KMS-11 (cell line): ENCODE results near the gene IGSF23.

Source experiments
- H2AFZ ChIP-seq: fragments of 200-600 bp; sonication (generic); 2 replicates; pipeline ENCODE4 v1.6.1; 2016; ENCODE audit warnings: antibody characterized with exemption, mixed run types, low read depth
- H3K27ac ChIP-seq: fragments of 200-600 bp; sonication (generic); 2 replicates; pipeline ENCODE4 v1.6.1; 2016; ENCODE audit warnings: mild to moderate bottlenecking, mixed run types
- H3K27me3 ChIP-seq: fragments of 200-600 bp; sonication (generic); 2 replicates; pipeline ENCODE4 v1.6.1; 2017; ENCODE audit warnings: mild to moderate bottlenecking, low read depth, mixed run types, moderate library complexity; ENCODE audit not compliant: insufficient read depth
- H3K36me3 ChIP-seq: fragments of 200-600 bp; sonication (generic); 2 replicates; pipeline ENCODE4 v1.6.1; 2017; ENCODE audit warnings: mild to moderate bottlenecking, mixed run types; ENCODE audit not compliant: insufficient read depth
- H3K4me1 ChIP-seq: fragments of 200-600 bp; sonication (generic); 2 replicates; pipeline ENCODE4 v1.6.1; 2016; ENCODE audit warnings: mild to moderate bottlenecking, low read depth, mixed run types; ENCODE audit not compliant: poor library complexity, severe bottlenecking
- H3K4me2 ChIP-seq: fragments of 200-600 bp; sonication (generic); 2 replicates; pipeline ENCODE4 v1.7.0; 2016; ENCODE audit warnings: mild to moderate bottlenecking, mixed run types
- H3K4me3 ChIP-seq: fragments of 200-600 bp; sonication (generic); IDR thresholded peaks from 2 replicates; pipeline ENCODE4 v1.6.1; 2017; ENCODE audit warnings: low read depth, low read length, mixed read lengths; ENCODE audit not compliant: insufficient read depth
- H3K79me2 ChIP-seq: fragments of 200-600 bp; sonication (generic); 2 replicates; pipeline ENCODE4 v1.6.1; 2016; ENCODE audit warnings: low read depth, mixed run types; ENCODE audit not compliant: insufficient read depth
- H3K9ac ChIP-seq: fragments of 200-600 bp; sonication (generic); 2 replicates; pipeline ENCODE4 v1.6.1; 2016; ENCODE audit warnings: mild to moderate bottlenecking, mixed run types
- H4K20me1 ChIP-seq: fragments of 200-600 bp; sonication (generic); 2 replicates; pipeline ENCODE4 v1.6.1; 2016; ENCODE audit warnings: mild to moderate bottlenecking, mixed run types; ENCODE audit not compliant: insufficient read depth
- TF ChIP-seq, protein P1 (sequence below): fragments of 200-600 bp; sonication (generic); conservative IDR thresholded peaks from 2 replicates; pipeline ENCODE4 v1.6.1; 2017; ENCODE audit warnings: low read depth, mild to moderate bottlenecking, antibody characterized with exemption, low read length, moderate library complexity, mixed read lengths

IGSF23 gene

DNA sequence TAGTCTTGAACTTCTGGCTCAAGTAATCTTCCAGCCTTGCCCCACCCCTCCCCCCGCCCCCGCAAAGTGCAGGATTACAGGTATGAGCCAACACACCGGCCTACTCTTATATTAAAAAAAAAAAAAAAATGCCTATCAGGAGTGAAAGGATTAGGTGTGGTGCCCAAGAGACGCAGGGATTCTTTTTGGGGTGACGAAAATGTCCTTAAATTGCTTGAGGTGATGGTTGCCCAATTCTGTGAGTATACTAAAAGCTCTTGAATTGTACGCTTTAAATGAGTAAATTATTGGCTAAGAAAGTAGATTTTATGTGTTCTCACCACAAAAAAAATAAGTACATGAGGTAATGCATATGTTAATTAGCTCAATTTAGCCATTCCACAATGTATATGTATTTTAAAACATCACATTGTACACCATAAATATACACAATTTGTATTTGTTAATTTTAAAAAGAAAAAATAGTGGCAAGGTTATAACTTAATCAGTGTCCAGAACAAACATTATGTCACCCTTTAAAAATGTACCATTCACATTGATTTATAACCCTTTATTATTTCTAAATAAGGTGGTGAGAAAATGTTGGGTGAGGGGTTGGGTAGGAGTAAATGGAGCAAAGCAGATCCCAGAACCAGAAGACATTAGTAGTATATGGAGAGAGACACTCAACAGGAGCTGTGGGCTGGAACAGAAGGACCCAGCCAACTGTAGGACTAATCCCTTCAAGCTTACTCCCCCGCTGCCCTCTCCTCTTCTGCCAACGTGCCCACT, 3.9 kb downstream of the IGSF23 start:
- Histone ChIP-seq H3K27me3 (no peaks in the 10 kb centered on the region), H3K4me3 (no peak overlapping the region), H4K20me1 (no peaks in the 10 kb centered on the region), H3K4me2 (no peak overlapping the region), H3K27ac (no peak overlapping the region), H3K36me3 (no peaks in the 10 kb centered on the region), H3K79me2 (no peaks in the 10 kb centered on the region), H3K9ac (no peak overlapping the region), H3K4me1 (no peaks in the 10 kb centered on the region), H2AFZ (no peak overlapping the region)
- TF ChIP-seq, protein P1, sequence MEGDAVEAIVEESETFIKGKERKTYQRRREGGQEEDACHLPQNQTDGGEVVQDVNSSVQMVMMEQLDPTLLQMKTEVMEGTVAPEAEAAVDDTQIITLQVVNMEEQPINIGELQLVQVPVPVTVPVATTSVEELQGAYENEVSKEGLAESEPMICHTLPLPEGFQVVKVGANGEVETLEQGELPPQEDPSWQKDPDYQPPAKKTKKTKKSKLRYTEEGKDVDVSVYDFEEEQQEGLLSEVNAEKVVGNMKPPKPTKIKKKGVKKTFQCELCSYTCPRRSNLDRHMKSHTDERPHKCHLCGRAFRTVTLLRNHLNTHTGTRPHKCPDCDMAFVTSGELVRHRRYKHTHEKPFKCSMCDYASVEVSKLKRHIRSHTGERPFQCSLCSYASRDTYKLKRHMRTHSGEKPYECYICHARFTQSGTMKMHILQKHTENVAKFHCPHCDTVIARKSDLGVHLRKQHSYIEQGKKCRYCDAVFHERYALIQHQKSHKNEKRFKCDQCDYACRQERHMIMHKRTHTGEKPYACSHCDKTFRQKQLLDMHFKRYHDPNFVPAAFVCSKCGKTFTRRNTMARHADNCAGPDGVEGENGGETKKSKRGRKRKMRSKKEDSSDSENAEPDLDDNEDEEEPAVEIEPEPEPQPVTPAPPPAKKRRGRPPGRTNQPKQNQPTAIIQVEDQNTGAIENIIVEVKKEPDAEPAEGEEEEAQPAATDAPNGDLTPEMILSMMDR, result no peak

DNA sequence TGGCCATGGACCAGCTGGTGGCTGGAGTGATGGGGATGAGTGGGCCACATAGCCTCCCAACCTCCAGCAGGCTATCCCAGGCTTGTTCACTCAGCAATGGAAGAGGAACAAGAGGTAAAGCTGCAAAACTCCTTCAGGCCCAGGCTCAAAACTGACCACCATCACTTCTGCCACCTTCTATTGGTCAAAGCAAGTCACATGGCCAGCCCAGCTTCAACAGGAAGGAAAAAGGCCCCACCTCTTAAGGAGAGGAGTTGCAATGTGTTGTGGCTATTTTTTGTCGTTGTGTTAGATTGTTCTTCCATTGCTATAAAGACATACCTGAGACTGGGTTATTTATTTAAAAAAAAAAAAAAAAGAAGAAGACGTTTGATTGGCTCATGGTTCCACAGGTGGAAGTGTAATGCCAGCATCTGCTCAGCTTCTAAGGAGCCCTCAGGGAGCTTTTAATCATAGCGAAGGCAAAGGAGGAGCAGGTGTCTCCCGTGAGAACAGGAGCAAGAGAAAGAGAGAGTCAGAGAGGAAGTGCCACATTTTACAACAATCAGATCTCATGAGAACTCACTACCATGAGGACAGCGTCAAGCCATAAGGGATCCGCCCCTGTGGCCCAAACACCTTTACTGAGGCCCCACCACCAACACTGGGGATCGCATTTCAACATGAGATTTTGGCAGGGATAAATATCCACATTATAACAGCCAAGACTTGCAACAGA, 5.4 kb downstream of the IGSF23 start:
- Histone ChIP-seq H3K36me3 (no peaks in the 10 kb centered on the region), H3K27ac (no peak overlapping the region)

DNA sequence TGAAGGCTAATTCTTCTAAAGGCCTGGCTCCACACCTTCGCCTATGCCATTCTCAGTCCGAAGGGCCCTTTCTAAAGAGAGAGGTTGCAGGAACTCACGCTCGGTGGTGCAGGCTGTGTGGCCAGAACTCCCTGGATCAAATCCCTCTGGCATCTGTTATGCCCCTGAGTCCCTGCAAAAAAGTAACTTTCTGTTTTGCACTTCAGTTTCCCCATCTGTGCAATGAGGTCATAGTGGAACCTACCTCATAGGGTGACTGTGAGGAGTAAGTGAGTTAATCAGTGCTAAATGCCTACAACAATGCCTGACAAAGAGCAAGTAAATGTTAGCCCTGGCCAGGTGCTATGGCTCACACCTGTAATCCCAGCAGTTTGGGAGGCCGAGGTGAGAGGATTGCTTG, 7.3 kb downstream of the IGSF23 start:
- no peaks in the 10 kb centered on the region for H3K27me3 ChIP-seq
- H3K79me2 ChIP-seq, result no peaks in the 10 kb centered on the region
- no peak overlapping the region for H3K4me2 ChIP-seq
- no peak overlapping the region for H3K9ac ChIP-seq
- no peak overlapping the region for H3K4me3 ChIP-seq
- H4K20me1 ChIP-seq, result no peaks in the 10 kb centered on the region
- no peaks in the 10 kb centered on the region for H3K36me3 ChIP-seq
- H3K27ac ChIP-seq, result no peak overlapping the region
- H3K4me1 ChIP-seq, result no peaks in the 10 kb centered on the region
- TF ChIP-seq, protein P1, result no peak
- no peak overlapping the region for H2AFZ ChIP-seq

More for the DNA sequence above, 5.4 kb downstream of the IGSF23 start:
- H4K20me1 ChIP-seq, result no peaks in the 10 kb centered on the region
- no peak overlapping the region for H3K4me2 ChIP-seq
- no peak overlapping the region for H3K4me3 ChIP-seq
- no peak overlapping the region for H2AFZ ChIP-seq
- no peak overlapping the region for H3K9ac ChIP-seq
- no peaks in the 10 kb centered on the region for H3K27me3 ChIP-seq
- no peaks in the 10 kb centered on the region for H3K4me1 ChIP-seq
- no peaks in the 10 kb centered on the region for H3K79me2 ChIP-seq
- TF ChIP-seq, protein P1, result no peak

DNA sequence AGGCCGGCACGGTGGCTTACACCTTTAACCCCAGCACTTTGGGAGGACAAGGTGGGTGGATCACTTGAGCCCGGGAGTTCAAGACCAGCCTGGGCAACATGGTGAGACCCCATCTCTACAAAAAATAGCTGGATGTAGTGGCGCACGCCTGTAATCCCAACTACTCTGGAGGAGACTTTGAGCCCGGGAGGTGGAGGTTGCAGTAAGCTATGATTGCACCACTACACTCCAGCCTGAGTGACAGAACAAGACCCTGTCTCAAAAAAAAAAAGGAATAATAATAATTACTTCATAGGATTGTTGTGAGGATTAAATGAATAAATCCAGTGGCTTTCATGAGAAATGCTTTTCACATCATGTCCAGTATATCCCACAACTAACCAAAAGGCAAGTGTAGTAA, 8.0 kb downstream of the IGSF23 start:
- H3K4me1 ChIP-seq, result no peaks in the 10 kb centered on the region
- H3K4me3 ChIP-seq, result no peak overlapping the region
- no peak overlapping the region for H3K9ac ChIP-seq
- H3K79me2 ChIP-seq, result no peaks in the 10 kb centered on the region
- H3K36me3 ChIP-seq, result no peaks in the 10 kb centered on the region
- no peak overlapping the region for H3K27ac ChIP-seq
- H2AFZ ChIP-seq, result no peak overlapping the region
- no peaks in the 10 kb centered on the region for H4K20me1 ChIP-seq
- H3K27me3 ChIP-seq, result no peaks in the 10 kb centered on the region
- no peak overlapping the region for H3K4me2 ChIP-seq
- TF ChIP-seq, protein P1, result no peak
